GM06990 (cell line): ENCODE results near the gene CLEC18A.

Experiments used
- DNase-seq: peaks from one replicate; pipeline ENCODE4 v3.0.0-alpha.2; 2011; ENCODE audit not compliant: insufficient read length; ENCODE audit errors: extremely low read depth
- H3K27me3 ChIP-seq: replicated peaks from 2 replicates; pipeline ENCODE4 v1.6.0; 2011; ENCODE audit warnings: low read length; ENCODE audit not compliant: control insufficient read depth, insufficient read depth
- H3K36me3 ChIP-seq: 2 replicates; pipeline ENCODE4 v1.5.1; 2011; ENCODE audit warnings: low read length; ENCODE audit not compliant: control insufficient read depth, insufficient read depth
- H3K4me3 ChIP-seq: replicated peaks from 2 replicates; pipeline ENCODE4 v1.5.1; 2011; ENCODE audit warnings: low read depth, mild to moderate bottlenecking, control low read depth, low read length
- TF ChIP-seq, protein P1 (sequence below): IDR thresholded peaks from 2 replicates; pipeline ENCODE4 v1.5.1; 2011; ENCODE audit warnings: low read length, control low read depth, mild to moderate bottlenecking, inconsistent platforms; ENCODE audit not compliant: insufficient read depth, poor library complexity, severe bottlenecking

Gene CLEC18A

GRCh38 chr16:69931631-69932030, 19.5 kb upstream of the CLEC18A start:
- peaks cover 16% of the 10 kb centered on the region for H3K36me3 ChIP-seq
- H3K4me3 ChIP-seq, result no peak overlapping the region
- TF ChIP-seq, protein P1, sequence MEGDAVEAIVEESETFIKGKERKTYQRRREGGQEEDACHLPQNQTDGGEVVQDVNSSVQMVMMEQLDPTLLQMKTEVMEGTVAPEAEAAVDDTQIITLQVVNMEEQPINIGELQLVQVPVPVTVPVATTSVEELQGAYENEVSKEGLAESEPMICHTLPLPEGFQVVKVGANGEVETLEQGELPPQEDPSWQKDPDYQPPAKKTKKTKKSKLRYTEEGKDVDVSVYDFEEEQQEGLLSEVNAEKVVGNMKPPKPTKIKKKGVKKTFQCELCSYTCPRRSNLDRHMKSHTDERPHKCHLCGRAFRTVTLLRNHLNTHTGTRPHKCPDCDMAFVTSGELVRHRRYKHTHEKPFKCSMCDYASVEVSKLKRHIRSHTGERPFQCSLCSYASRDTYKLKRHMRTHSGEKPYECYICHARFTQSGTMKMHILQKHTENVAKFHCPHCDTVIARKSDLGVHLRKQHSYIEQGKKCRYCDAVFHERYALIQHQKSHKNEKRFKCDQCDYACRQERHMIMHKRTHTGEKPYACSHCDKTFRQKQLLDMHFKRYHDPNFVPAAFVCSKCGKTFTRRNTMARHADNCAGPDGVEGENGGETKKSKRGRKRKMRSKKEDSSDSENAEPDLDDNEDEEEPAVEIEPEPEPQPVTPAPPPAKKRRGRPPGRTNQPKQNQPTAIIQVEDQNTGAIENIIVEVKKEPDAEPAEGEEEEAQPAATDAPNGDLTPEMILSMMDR, result no peak
- H3K27me3 ChIP-seq, result no peaks in the 10 kb centered on the region
- no peak for DNase-seq

GRCh38 chr16:69932228-69932627, 18.9 kb upstream of the CLEC18A start:
- Histone ChIP-seq H3K4me3 (no peak overlapping the region), H3K27me3 (no peaks in the 10 kb centered on the region), H3K36me3 (peaks cover 21% of the 10 kb centered on the region)
- TF ChIP-seq, protein P1, result no peak
- DNase-seq, result no peak

DNA sequence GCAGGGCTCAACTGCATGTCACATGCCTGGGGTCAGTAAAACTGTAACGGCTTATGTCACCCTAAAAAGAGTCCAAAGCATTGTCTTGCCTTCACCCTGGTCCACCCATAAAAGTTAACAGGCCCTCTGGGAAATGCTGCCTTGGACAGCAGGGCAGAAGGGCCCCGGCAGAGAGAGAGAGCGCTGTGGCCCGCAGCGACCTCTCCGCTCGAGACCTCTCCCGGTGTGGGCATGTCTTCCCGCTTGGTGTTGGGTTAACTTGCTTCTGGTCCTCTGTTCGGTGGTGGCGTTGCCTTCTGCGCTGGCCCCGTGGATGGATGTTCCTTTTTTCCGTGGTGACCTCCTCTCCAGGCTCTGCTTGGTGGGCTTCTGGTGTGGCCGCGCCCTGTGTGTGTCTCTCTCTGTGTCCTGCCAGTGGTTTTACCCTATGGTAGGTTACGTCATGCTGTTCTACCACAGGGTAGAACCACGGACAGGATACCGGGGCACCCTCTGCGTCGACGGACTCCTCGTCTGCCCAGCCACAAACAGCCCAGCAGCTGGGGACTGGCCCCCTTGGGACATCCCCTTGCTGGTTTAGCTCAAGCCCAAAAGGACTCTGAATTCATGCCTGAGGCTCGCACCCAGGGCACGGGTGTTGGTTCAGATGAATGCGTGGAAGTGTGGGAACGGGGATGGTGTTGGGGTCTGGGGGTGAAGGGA, 18.3 kb upstream of the CLEC18A start:
- H3K36me3 ChIP-seq, result peaks cover 27% of the 10 kb centered on the region
- no peak overlapping the region for H3K4me3 ChIP-seq

DNA sequence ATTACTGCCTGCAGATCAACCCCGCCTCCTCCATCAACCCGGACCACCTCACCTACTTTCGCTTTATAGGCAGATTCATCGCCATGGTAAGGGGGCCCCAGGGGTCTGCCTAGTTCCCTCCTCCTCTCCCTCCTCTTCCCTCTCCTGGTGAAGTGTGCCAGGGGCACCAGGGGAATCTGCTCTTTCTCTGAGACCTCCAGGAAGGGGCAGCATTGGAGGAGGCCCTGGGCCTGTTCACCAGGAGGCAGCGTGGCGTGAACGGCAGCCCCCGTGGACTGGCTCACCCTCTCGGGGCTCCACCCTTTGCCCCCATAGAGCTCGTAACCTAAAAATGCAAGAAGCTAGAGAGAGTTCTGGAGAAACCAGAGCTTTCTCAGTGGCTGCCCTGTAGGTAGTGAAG, 17.1 kb upstream of the CLEC18A start:
- no peak overlapping the region for H3K4me3 ChIP-seq
- no peaks in the 10 kb centered on the region for H3K27me3 ChIP-seq
- peaks cover 27% of the 10 kb centered on the region for H3K36me3 ChIP-seq
- TF ChIP-seq, protein P1, result no peak
- DNase-seq, result no peak

More for the DNA sequence above, 18.3 kb upstream of the CLEC18A start:
- no peaks in the 10 kb centered on the region for H3K27me3 ChIP-seq
- TF ChIP-seq, protein P1, result no peak
- DNase-seq, result no peak

GRCh38 chr16:69934751-69935150, 16.4 kb upstream of the CLEC18A start:
- H3K4me3 ChIP-seq, result no peak overlapping the region
- peaks cover 29% of the 10 kb centered on the region for H3K36me3 ChIP-seq
- DNase-seq, result no peak
- H3K27me3 ChIP-seq, result no peaks in the 10 kb centered on the region
- TF ChIP-seq, protein P1, result no peak
